Kidney capillary endothelial cell (primary cell): ENCODE data around the gene SNX18.

Experiments
- DNase-seq: peaks from one replicate; pipeline ENCODE4 v3.0.0-alpha.2; 2018; ENCODE audit warnings: low spot score

Gene SNX18

DNA sequence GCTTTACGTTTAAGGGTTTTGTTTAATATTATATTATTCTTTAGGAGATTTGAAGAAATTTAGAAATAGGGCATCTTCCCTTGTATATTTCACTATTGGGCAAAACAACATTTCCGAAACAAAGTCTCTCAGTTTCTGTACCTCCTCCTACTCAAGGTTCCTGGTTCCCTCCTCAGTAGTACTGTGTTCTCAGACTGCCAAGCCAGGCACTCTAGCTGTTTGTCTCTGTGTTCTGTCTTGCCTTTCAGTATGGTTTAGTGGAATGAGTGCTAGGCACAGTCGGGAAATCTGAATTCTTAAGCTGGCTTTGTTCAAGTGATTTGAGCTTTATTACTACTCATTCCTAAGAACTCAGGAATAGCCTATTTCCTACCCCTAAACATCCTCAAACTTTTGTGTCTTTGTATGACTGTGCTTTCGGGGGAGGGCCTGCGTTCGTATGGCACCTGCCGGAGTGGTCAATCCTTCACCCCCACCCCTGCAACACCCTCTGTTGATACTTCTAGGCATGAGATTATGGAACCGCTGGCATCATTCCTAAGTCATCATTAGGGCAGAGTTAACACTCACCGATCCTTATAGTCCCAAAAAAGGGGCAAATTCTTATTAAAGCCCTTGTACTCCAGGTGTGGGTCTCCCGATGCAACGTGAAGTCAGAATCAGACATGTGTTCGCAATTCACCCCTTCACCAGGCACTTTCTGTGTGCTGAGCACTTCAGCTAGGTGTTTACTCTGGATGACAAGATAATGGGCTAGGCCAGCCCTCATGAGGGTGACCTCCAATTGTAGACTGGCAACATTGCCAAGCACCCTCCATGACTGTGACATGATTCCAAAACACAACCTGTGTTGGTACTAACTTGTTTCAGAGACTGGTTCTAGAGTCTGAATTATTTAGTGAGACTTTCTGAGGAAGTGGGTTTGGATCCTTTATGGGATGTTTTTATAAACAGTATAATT, 24.5 kb downstream of the SNX18 start:
- no peak for DNase-seq

DNA sequence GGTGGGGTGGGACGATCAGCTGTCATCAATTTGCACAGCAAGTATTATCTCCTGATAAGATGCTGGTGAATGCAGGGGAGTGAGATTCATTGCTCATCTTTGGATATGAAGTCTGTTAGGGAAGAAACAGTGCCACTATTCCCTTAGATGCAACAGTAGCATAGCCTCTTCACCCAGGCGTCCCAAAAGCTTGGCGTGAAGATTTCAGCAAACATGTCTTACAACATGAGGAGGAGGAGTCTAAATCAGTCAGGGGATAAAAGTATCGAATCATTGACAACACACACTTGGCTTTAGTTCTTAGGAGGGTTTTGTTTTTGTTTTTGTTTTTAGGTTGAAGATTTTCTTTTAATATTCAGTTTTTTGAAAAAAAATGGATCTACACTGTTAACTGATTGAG, 26.5 kb downstream of the SNX18 start:
- no peak for DNase-seq

DNA sequence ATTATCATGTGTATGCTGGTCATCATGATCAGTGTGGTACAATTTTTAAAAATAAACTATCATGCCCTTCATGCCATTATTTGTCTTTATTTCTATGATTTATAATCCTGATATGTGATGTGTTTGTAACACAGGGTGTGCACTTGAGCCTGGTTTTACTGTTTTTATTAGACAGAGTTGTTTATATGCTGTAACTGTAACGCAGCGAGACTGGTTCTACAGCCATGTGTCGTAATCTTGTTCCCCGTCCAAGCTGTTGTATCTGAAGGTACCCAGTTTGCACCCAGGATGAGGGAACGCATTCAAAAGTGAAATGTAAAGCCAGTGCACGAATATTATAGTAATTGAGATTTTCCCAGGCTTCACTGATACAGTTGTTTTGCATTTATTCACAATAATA, 28.2 kb downstream of the SNX18 start:
- DNase-seq = no peak

DNA sequence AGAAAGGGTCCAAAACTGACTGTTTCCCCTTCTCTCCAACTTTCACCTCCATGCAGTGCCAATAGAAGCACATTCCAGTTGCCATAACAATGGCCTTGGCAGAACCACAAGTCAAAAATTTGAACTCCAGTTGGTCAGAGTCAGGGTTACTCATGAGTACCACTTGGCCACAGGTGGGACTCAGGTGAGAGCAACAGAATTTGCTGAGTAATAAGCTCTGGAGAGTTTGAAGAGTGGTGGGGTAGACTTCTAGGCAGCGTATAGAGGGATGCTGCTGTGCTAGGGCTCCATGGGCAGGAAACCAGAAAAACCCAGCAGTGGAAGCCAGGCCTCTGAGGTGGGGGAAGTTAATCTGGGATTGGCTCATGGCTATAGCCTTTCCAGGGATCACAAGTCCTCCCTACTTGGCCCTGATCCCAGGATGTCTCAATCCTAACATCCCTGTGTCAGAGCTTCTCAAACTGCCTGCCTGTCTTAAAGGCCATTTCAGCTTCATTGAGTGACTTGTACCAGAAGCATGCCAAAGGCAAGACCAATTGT, 30.2 kb downstream of the SNX18 start:
- no peak for DNase-seq

DNA sequence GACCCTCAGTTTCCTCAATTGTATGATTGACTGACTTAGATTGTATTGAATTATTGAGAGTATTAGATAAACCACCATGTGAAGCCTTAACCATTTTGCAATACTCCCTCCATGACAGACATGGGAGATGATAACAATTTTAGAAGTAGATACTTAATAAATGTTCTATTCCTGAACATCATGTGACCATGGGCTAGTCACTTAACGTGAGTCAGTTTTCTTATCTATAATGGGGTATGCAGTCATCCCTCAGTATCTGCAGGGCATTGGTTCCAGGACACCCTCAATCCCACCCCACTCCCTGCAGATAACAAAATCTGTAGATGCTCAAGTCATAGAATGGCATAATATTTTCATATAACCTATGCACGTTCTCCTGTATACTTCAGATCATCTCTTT, 31.0 kb downstream of the SNX18 start:
- no peak for DNase-seq

DNA sequence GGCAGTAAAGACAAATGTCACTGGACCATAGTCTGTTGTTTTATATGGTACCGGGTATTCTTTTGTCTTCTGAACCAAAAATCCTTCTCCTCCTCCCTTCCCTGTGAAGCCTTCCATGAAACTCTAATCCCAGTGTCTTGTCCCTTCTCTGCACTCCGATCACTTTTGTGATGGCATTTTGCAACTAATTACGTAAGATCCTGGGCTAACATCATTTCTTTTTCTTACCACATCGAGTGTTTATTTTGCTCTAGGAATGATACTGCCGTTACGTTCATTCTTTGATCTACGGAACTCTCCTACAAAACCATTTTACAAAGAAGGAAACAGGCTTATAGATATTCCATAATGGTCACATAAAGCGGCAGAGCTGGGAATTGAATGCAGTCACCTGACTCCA, 33.7 kb downstream of the SNX18 start:
- DNase-seq = no peak

DNA sequence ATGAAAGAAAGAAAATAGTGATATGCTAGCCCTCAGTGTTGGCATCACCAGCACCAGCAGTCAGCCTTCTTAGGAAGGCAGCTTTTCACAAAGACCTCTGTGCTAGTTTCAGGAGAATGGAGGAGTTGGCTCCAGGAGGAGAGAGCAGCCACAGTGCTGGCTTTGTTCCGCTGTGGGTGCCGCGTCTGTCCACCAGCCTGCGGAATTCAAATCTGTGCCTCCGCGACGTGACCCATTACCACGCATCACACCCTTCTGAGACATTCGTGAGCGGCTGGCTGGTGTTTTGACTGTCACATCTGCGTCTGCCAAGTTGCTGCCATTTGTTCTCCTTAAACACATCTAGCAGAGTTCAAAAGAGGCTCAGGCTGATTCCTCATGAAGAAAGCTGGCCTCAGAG, 34.4 kb downstream of the SNX18 start:
- no peak for DNase-seq

DNA sequence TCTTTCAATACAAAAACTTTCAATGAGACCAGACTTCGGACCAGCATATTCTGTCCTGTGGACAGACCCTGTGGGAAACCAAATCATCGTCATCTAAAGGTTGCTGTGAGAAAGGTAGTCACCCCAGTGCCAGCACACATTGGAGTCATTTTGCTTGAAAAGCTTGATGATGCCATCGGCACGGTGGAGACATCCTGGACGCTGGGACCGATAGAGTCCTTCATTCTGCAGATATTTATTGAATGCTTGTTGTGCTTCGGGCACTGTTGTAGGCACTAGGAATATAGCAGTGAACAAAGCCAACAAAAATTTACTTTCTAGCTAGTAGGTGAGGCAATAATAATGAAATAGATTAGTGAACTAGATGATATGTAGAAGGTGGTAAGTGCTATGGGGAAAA, 34.9 kb downstream of the SNX18 start:
- no peak for DNase-seq

DNA sequence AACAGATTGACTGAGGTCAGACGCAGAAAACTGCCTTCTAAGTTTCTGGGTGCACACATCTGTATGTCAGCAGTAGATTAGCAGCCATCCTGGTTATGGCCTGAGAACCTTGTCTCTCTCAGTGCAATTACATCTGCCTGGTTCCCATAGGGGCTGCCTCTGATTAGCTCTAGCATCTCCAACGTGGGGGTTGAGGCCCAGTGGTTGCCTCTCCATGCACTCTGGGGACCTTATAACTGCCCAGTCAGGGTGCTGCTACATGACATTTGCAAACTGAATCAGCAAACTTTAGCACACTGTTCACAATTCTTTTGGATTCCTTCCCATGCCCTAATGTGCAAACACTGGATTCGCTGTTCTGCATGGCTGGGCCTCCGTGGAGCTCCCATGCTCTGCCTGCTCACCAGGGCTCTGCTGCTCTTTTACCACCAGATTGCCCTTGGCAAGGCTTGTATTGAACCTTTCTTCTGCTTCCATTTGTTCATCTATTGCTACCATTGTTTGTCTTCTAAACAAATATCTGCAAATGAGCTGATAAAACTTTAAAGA, 36.2 kb downstream of the SNX18 start:
- no peak for DNase-seq

DNA sequence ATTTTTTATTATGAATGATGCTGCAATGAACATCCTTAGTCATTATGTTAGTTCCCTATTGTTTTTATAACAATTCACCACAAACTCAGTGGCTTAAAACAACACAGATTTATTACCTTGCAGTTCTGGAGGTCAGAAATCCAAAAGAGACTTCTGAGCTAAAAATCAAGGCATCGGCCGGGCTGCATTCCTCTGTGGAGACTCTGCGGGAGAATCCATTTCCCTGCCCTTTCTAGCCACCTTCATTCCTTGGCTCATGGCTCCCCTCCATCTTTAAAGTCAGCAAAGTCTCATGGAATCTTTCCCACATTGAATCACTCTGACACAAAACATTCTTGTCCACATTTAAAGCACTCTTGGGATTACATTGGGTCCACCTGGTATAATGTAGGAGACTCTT, 38.6 kb downstream of the SNX18 start:
- DNase-seq = no peak

DNA sequence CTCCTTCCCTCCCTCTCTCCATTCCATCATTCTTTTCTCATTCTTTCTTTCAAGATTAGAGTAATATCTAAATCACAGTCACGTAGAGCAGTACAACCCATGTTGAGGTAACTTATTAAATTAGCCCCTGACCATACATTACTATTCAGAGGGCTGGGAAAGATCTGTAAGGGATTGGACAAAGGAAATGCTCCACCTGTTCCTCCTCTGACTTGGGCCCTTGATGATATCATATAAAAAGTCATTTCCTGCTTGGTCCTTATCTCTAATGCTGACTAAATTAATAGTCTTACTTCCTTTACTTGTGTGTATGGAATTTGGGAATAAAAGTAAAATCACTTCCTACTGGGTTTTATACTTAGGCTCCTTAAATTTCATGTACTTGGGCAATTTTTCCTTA, 40.8 kb downstream of the SNX18 start:
- DNase-seq = peak; percentile 20

DNA sequence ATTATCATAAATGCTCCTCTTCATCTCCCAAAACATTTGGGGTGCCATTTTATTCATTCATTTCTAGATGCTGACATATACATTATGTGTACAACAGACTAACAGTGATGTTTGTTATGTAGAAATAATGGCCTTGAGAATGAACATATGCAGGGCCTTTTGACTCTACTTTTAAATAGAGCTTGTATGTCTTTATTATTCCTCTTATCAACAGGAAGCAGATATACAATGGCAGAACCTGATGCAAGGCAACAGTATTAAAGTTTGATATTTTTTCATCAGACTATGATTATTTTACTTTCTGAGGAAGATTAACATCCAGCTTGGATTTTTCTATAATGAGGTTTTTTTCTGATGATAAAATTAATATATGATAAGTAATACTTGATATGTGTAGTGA, 44.1 kb downstream of the SNX18 start:
- no peak for DNase-seq

DNA sequence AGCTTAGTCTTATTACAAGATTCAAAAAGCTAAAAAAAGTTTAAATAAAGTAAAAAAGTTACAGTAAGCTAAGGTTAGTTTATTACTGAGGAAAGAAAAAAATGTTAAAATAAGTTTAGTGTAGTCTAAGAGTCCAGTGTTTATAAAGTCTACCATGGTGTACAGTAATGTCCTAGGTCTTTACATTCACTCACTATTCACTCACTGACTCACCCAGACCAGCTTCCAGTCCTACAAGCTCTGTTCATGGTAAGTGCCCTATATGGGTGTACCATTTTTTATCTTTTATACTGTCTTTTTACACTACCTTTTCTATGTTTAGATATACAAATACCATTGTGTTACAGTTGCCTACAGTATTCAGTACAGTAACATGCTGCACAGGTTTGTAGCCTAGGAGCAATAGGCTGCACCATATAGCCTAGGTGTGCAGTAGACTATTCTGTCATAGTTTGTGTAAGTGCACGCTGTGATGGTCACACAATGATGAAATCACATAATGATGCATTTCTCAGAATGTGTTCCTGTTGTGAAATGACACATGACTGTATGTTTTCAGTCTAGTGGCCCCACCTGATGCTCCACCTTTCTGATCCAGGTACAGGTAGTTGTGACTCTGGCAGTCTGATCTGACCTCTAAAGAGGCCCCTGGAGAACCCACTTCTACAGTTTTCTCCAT, 45.7 kb downstream of the SNX18 start:
- DNase-seq = no peak

DNA sequence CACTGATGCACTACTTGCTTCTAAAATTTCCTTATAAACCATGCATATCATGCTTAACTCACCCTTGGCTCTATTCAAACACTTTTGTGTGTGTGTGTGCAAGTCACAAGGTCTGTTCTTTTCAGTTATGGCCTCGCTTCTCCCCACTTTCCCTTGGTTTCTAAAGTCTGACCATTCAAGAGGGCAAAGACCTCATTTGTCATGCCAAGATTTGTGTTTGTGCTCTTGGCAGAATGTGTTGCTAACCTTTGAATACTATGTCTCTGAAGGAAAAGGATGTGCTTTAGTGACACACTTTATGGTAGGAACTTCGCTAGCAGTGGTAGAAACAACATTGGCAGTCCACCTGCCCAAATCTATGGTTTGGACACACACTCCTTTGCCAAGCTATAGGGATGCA, 50.4 kb downstream of the SNX18 start:
- no peak for DNase-seq

DNA sequence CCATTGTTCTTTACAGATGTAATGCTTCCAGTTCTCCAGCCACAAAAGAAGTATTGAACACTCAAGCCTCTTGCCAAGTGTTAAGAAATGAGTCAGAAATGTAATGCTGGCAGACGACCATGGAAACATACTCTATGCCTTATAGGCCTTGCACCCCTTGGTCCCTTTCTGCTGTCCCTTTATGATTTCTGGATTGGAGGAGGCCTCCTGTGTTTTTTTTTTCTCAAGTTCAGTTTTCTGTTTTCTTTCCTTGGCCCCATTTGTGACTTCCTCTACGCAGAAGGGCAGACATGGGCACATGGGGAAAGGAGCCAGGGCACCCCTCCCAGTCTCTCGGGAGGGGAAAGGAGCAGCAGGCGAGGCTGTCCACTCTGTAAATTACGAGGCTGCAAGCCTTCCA, 53.4 kb downstream of the SNX18 start:
- DNase-seq = no peak

DNA sequence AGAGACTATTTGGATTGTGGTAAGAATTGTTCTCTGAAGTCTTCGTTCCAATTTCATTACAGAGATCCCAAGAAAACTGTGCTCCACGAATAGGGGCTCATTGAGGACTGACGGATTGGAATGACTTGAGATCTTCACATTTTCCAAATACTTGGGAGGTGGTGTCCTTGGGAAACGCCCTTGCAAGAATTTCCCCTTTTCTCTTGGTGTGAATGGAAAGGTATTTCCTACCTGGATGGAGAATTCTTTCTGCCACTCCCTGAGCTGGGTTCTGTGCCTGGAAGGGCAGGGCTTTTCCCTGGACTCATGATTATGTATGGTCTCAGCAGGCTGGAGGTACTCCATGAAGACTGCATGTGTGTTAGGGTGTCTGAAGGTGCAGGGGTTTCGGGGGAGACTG, 53.9 kb downstream of the SNX18 start:
- no peak for DNase-seq

DNA sequence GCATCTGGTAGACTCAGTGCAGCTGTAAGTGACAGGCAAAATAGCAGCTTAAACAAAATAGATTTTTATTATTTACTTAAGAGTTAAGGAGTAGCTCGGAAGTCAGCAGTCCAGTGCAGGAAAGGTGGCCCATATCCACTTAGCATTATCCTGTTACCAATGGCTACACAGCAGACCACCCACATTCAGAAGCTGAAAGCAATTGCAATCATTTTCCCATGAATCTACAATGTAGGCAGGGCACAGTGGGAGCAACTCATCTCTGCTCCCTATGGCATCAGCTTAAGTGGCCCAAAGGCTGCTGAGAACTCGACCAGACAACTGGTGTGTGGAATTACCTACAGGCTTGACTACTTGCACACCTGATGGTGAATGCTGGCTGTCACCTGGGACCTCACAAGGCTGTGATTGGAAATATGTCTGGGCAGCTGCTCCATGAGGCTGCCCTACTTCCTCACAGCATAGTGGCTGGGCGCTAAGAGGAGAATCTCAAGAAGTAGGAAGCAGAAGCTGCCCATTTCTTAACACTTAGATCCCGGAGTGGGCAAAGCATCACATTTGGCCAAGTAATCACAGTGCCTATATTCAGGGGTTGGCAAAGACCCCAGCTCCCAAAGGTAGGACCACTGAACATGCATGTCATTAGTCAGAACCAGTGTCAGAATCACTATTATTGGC, 56.4 kb downstream of the SNX18 start:
- no peak for DNase-seq

DNA sequence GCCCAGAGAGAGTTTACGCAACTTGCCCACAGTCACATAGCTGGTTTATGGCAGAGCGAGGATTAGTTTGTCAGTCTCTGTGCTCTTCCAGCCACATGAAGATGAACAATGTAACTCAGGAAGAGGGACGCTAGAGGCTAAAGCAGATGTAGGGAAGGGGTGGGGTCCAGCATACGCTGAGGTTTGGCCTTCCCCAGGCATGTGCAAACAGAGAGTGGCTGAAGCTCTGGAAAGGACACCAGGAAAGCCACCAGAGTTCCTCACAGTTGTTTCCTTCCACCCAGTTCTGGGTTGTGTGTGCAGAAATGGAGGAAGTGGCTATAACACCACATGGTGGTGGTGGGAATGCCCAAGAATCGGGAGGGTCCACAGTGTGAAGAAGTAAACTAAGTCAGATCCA, 60.0 kb downstream of the SNX18 start:
- no peak for DNase-seq

DNA sequence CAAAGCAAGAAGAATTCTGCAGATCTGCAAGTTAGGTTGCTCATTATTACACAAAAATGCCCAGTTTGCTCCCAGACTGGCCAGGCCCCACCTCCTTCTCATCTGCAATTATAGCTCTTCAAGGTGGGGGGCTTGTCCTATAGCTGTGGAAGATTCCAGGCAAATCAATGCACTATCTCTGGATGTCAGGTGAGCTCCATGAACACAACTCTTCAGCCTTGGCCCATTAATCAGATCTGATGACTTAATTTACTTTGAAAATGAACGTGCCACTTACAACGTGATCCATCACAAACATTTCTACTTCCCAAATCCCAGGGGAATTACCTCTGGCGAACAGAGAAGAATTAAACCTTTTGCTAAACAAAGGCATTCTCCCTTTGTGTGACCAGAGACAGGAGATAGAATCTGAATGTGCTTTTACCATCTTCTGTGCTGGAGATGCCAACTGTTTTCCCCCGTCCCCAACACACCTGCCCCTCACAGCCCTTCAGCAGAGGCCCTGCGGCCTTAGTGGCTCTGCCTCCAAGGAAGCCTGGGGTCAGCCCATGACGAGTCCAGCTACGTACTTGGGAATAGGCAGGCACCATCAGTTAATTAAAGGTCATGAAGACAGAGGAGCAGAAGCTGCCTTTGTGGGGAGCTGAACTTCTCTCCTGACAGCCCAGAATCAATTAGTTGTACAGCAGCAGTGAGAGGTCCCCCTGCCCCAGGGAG, 60.5 kb downstream of the SNX18 start:
- no peak for DNase-seq

DNA sequence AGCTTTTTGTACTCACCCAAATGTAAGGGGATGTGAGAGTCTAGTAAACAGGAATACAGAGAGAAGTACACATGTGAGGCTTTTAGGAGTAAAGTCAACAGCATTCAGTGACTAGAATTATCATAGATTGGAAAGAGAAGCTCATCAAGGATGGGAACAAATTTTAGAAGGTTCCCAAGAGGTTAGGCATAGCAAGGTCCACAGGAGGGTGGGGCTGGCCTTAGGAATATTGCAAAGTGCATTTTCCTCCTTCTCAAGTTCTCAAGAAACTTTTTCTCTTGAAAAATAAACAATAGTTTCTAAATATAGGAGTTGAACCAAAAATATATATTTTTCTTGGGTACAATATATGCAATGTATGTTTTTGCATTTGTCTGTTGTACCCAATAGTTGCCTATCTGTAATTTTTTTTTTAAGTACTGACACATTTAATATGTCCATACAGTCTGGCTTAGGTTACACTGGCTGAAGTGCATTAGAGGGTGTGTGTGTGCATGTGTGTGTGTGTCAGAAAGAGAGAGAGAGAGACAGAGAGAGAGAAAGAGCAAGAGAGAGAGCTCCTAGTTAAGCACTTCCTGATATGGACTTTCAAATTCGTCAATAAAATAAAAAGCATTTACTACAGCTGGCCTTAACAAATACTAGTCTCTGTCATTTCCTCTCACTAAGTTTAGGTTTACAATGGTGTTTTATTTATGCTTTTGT, 62.2 kb downstream of the SNX18 start:
- no peak for DNase-seq
